C4-2B (cell line): ENCODE results near the gene LNPEP.

Experiments used
- CTCF ChIP-seq: fragments of 450-650 bp; conservative IDR thresholded peaks from 2 replicates; pipeline ENCODE4 v1.5.1; 2017; ENCODE audit warnings: mild to moderate bottlenecking
- ZFX ChIP-seq: fragments of 450-650 bp; IDR thresholded peaks from 2 replicates; pipeline ENCODE4 v1.6.1; 2017

- TF ChIP-seq CTCF (no peak), ZFX (no peak)
Measured at GRCh38 chr5:96931605-96932004, 4.3 kb upstream of the LNPEP start.
